Progenitor cell of endocrine pancreas (in vitro differentiated cells): ENCODE measurements around the gene NOTCH1. TPM values are rescaled to one million over a fixed set of nuclear protein-coding genes. Genes with fewer than 3 reads are reported as not detected.

Source experiments
- DNase-seq: peaks from one replicate; pipeline ENCODE4 v3.0.0; 2021; ENCODE audit warnings: low spot score; ENCODE audit not compliant: unreplicated experiment
- H3K27ac Mint-ChIP-seq: 2 replicates; pipeline ENCODE4 v1.8.0; 2021; ENCODE audit warnings: mild to moderate bottlenecking, moderate library complexity, mixed read lengths
- H3K27me3 Mint-ChIP-seq: 2 replicates; pipeline ENCODE4 v1.8.0; 2021; ENCODE audit warnings: mixed read lengths
- H3K36me3 Mint-ChIP-seq: 2 replicates; pipeline ENCODE4 v1.8.0; 2022; ENCODE audit warnings: mixed read lengths; ENCODE audit not compliant: insufficient read depth
- H3K4me1 Mint-ChIP-seq: 2 replicates; pipeline ENCODE4 v1.8.0; 2021; ENCODE audit warnings: low read depth, mixed read lengths
- H3K4me3 Mint-ChIP-seq: 2 replicates; pipeline ENCODE4 v1.8.0; 2021; ENCODE audit warnings: low read depth, mild to moderate bottlenecking, moderate library complexity, mixed read lengths
- H3K9me3 Mint-ChIP-seq: 2 replicates; pipeline ENCODE4 v1.8.0; 2021; ENCODE audit warnings: low read depth, mixed read lengths
- CTCF ChIP-seq: fragments of 200-600 bp; sonication (generic); IDR thresholded peaks from one replicate; pipeline ENCODE4 v1.5.0; 2021; ENCODE audit warnings: antibody characterized with exemption, mild to moderate bottlenecking; ENCODE audit not compliant: unreplicated experiment
- microRNA-seq: library from miRNA; unstranded; fragments of <30 nt; microRNA quantifications from one replicate; pipeline ENCODE4 v1.1.0, GENCODE V29; 2020; ENCODE audit warnings: borderline number of aligned reads; ENCODE audit not compliant: unreplicated experiment
- total RNA-seq: library from RNA; stranded (reverse); gene quantifications from 2 replicates; pipeline ENCODE4 v1.2.1, GENCODE V29; 2021

NOTCH1 gene
- total RNA-seq, 1 donor from 2014 or later, result 130 TPM

GRCh38 chr9:136447173-136447778, 98.6 kb downstream of the NOTCH1 start:
- H3K27ac Mint-ChIP-seq, result no peak overlapping the region
- H3K27me3 Mint-ChIP-seq, result no peaks in the 10 kb centered on the region
- no peaks in the 10 kb centered on the region for H3K4me1 Mint-ChIP-seq
- H3K9me3 Mint-ChIP-seq, result no peaks in the 10 kb centered on the region
- no peak for DNase-seq
- no peak for TF ChIP-seq CTCF
- no peak overlapping the region for H3K4me3 Mint-ChIP-seq
- peaks cover 32% of the 10 kb centered on the region for H3K36me3 Mint-ChIP-seq

- H3K36me3 Mint-ChIP-seq, result peaks cover 29% of the 10 kb centered on the region
These were observed 100.0 kb downstream of the NOTCH1 start for GRCh38 chr9:136445799-136446198.

More at GRCh38 chr9:136445799-136446198, 100.0 kb downstream of the NOTCH1 start:
- H3K27me3 Mint-ChIP-seq, result no peaks in the 10 kb centered on the region
- H3K4me1 Mint-ChIP-seq, result no peaks in the 10 kb centered on the region
- DNase-seq, result no peak
- TF ChIP-seq CTCF, result no peak
- H3K4me3 Mint-ChIP-seq, result no peak overlapping the region
- H3K27ac Mint-ChIP-seq, result no peak overlapping the region
- H3K9me3 Mint-ChIP-seq, result no peaks in the 10 kb centered on the region

Small RNA genes lying within 50 kb of the gene (microRNA-seq; reads per million reads assigned to microRNA genes)
- gene MIR4673 (not detected), gene MIR4674 (not detected)

Other genes with a start within 250 kb of the NOTCH1 start
- gene CCDC187, start 242.0 kb downstream of the NOTCH1 start, total RNA-seq, result 1.2 and 1.4 TPM in 2 replicates
- 79.2 and 82.2 TPM in 2 replicates for gene GPSM1, start 218.5 kb downstream of the NOTCH1 start, total RNA-seq
- gene DNLZ, start 182.3 kb downstream of the NOTCH1 start, total RNA-seq, result 16.2 and 18.4 TPM in 2 replicates
- gene CARD9, start 172.4 kb downstream of the NOTCH1 start, total RNA-seq, result 1.6 and 2.0 TPM in 2 replicates
- 22.3 and 23.7 TPM in 2 replicates for gene SNAPC4, start 145.9 kb downstream of the NOTCH1 start, total RNA-seq
- 68.3 and 70.9 TPM in 2 replicates for gene ENTR1, start 135.4 kb downstream of the NOTCH1 start, total RNA-seq
- 63.6 and 68.3 TPM in 2 replicates for gene PMPCA, start 135.4 kb downstream of the NOTCH1 start, total RNA-seq
- 25.1 and 26.2 TPM in 2 replicates for gene INPP5E, start 106.2 kb downstream of the NOTCH1 start, total RNA-seq
- gene SEC16A, start 63.0 kb downstream of the NOTCH1 start, total RNA-seq, result 76.1 and 78.8 TPM in 2 replicates
- 13.5 and 16.3 TPM in 2 replicates for gene EGFL7, start 116.9 kb upstream of the NOTCH1 start, total RNA-seq
- gene AGPAT2, start 141.4 kb upstream of the NOTCH1 start, total RNA-seq, result 27.7 and 28.0 TPM in 2 replicates
- 51.3 and 52.9 TPM in 2 replicates for gene DIPK1B, start 166.5 kb upstream of the NOTCH1 start, total RNA-seq
- 0.42 TPM in 1 of 2 replicates, not detected in the other for gene LCN10, start 196.9 kb upstream of the NOTCH1 start, total RNA-seq
- not detected in 2 replicates for gene LCN6, start 202.5 kb upstream of the NOTCH1 start, total RNA-seq
- not detected in 2 replicates for gene LCN8, start 212.2 kb upstream of the NOTCH1 start, total RNA-seq
- not detected in 2 replicates for gene LCN15, start 218.5 kb upstream of the NOTCH1 start, total RNA-seq
- 57.8 and 62.2 TPM in 2 replicates for gene TMEM141, start 245.3 kb upstream of the NOTCH1 start, total RNA-seq